HL-60/S4 treated with phorbol 12-myristate 13-acetate at 8.2 ng/mL for 4 days and 3 days (cell line): ENCODE results near the gene ABHD17C.

ENCODE experiments used
- in situ Hi-C: fragments of 300-500 bp; cut with MboI; formaldehyde crosslinking; loops from 2 replicates; pipeline ENCODE4 v1.15.0; 2022; ENCODE audit warnings: low sequenced_read_pairs

Gene ABHD17C

GRCh38 chr15:80727596-80727995 is 32.5 kb downstream of the ABHD17C start:
- in situ Hi-C loops = no loop called here

- in situ Hi-C loops = no loop called here
Measured at GRCh38 chr15:80730387-80730786, 35.3 kb downstream of the ABHD17C start.

GRCh38 chr15:80730926-80731325 is 35.8 kb downstream of the ABHD17C start:
- in situ Hi-C loops = no loop called here

- in situ Hi-C loops = no loop called here
Measured at GRCh38 chr15:80732167-80732566, 37.1 kb downstream of the ABHD17C start.

- in situ Hi-C loops = no loop called here
Measured at GRCh38 chr15:80732818-80733217, 37.7 kb downstream of the ABHD17C start.

- in situ Hi-C loops = no loop called here
Measured at GRCh38 chr15:80733460-80733859, 38.4 kb downstream of the ABHD17C start.

GRCh38 chr15:80735344-80735743 is 40.2 kb downstream of the ABHD17C start:
- in situ Hi-C loops = no loop called here

GRCh38 chr15:80736560-80736959 is 41.5 kb downstream of the ABHD17C start:
- in situ Hi-C loops = no loop called here

GRCh38 chr15:80739919-80740318 is 44.8 kb downstream of the ABHD17C start:
- in situ Hi-C loops = no loop called here

GRCh38 chr15:80742081-80742480 is 47.0 kb downstream of the ABHD17C start:
- in situ Hi-C loops = no loop called here

GRCh38 chr15:80743189-80743833 is 48.2 kb downstream of the ABHD17C start:
- in situ Hi-C loops = no loop called here

GRCh38 chr15:80744415-80744814 is 49.3 kb downstream of the ABHD17C start:
- in situ Hi-C loops = no loop called here

GRCh38 chr15:80744826-80745225 is 49.7 kb downstream of the ABHD17C start:
- in situ Hi-C loops = no loop called here

- in situ Hi-C loops = no loop called here
Measured at GRCh38 chr15:80745888-80746287, 50.8 kb downstream of the ABHD17C start.

GRCh38 chr15:80747317-80748053 is 52.4 kb downstream of the ABHD17C start:
- in situ Hi-C loops = no loop called here

- in situ Hi-C loops = no loop called here
Measured at GRCh38 chr15:80749589-80749988, 54.5 kb downstream of the ABHD17C start.

- in situ Hi-C loops = no loop called here
Measured at GRCh38 chr15:80750575-80750974, 55.5 kb downstream of the ABHD17C start.

- in situ Hi-C loops = no loop called here
Measured at GRCh38 chr15:80752204-80752603, 57.1 kb downstream of the ABHD17C start.

- in situ Hi-C loops = no loop called here
Measured at GRCh38 chr15:80753161-80753560, 58.1 kb downstream of the ABHD17C start.

GRCh38 chr15:80754014-80754413 is 58.9 kb downstream of the ABHD17C start:
- in situ Hi-C loops = no loop called here

GRCh38 chr15:80755885-80756284 is 60.8 kb downstream of the ABHD17C start:
- in situ Hi-C loops = no loop called here

GRCh38 chr15:80758130-80758745 is 63.1 kb downstream of the ABHD17C start:
- in situ Hi-C loops = no loop called here
